ENCODE measurements around the gene WDR1. TPM values are rescaled to one million over a fixed set of nuclear protein-coding genes. Genes with fewer than 3 reads are reported as not detected.

The WDR1 gene
- total RNA-seq, 1 experiment from 2014 or later, result 383 TPM

DNA sequence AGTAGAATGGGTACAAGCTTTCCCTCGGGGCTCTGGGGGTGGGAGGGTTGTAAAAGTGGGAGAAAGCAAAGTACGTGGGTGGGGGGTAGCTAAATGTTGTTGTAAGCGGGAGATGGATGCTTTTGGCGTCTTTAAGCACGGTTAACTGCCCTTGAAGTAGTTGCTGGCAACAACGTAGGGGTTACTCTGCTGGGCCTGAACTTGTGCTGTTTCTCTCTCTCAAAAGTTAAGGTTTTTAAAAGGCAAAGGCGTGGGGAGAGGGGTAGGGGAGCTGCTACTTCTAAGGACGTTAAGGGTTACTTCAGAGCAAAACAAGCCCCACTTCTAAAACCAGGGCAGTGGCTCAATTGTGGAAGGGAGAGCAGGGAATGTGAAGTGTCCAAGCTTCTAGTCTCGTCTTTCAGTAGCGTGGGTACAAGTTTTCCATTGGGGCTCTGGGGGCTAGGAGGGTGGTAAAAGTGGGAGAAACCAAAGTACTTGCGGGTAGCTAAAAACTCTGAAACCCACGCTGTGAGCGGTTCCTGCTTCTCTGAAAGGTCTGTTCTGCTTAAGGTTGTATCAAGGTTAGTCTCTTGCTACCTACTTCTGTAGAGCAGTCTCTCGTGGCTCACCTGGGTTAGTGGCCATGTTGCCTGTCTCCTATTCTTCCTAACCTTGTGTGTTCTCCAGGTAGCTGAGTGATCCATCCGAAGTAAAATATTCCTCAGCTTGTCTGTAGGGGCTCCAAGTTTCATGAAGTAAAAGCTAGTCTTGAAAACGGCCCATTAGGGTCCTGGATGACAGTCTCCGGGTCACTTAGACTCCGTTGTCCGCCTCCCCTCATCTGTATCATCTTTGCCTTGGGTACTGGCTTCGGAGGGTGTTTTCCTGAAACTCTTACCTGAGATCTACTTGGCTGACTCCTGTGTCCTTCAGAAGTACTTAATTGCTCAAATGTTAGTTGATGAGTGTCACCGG lies 1.7 kb upstream of the WDR1 start:
- in situ Hi-C loops (cut with HindIII; ENCODE audit: low sequenced_read_pairs), result no loop called here
- no peak for DNase-seq (ENCODE audit: low spot score)

GRCh38 chr4:10117359-10118047 lies 904 bp upstream of the WDR1 start:
- in situ Hi-C loops (cut with HindIII; ENCODE audit: low sequenced_read_pairs), result no loop called here
- DNase-seq (ENCODE audit: low spot score), result no peak

DNA sequence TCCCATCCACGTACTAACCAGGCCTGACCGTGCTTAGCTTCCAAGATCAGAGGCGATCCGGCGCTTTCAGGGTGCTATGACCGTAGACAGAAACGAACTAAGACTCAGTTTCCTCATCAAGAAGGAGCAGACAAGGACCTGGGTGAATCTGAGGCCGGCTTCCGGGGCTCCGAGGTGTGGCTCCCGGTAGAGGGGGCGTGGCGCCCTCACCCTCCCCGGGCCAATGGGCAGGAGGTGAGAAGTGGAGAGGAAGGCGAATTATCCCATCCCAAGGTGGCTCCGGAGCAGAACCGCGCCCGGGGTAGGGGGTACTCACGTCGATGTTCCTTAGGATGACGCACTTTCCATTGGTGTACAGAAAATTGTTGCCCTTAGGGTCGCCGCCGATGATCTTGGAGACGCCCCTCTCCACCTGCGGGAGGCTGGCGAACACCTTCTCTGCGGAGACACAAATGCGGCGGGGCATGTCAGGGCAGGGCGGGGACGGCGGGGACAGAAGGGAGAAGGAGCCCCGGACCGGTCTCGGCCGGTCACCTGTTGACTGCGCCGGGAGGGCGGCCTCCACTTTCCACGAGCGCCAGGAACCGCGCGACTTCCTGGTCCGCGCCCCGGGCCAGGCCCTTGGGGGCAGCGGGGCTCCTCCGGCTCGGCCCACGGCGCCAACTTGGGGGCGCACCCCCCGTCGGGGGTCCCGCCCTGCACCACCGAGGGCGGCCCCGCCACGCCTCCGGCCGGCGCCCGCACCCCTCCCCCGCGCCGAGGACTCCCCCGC lies 616 bp downstream of the WDR1 start:
- peak; percentile 20 for DNase-seq (ENCODE audit: low spot score)
- in situ Hi-C loops (cut with HindIII; ENCODE audit: low sequenced_read_pairs), result no loop called here

GRCh38 chr4:10115271-10115796 lies 1.3 kb downstream of the WDR1 start:
- in situ Hi-C loops (cut with HindIII; ENCODE audit: low sequenced_read_pairs), result no loop called here
- no peak for DNase-seq (ENCODE audit: low spot score)

GRCh38 chr4:10114607-10115006 lies 2.0 kb downstream of the WDR1 start:
- in situ Hi-C loops (cut with HindIII; ENCODE audit: low sequenced_read_pairs), result no loop called here
- DNase-seq (ENCODE audit: low spot score), result no peak

DNA sequence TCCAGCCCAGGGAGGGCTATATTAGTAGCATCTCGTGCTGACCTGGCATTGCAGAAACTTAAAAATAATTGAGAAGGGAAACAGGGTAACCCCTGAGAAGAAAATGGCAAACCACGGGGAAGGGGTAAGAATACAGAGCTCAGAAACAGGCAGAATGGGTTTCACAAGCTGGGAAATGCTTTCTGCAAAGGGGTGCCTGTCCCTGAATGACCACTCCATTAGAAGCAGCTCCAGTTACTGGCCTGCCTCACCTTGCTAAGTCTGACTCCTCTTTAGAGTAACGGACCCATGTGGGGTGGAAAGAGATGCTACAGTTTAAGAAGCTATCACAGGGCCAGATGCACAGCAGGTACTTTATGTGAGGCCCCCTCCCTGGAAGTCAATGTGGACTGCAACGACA lies 2.5 kb downstream of the WDR1 start:
- no peak for DNase-seq (ENCODE audit: low spot score)

GRCh38 chr4:10113362-10114047 lies 3.1 kb downstream of the WDR1 start:
- in situ Hi-C loops (cut with HindIII; ENCODE audit: low sequenced_read_pairs), result no loop called here
- no peak for DNase-seq (ENCODE audit: low spot score)

More for the DNA sequence above, 2.5 kb downstream of the WDR1 start:
- in situ Hi-C loops (cut with HindIII; ENCODE audit: low sequenced_read_pairs), result no loop called here

DNA sequence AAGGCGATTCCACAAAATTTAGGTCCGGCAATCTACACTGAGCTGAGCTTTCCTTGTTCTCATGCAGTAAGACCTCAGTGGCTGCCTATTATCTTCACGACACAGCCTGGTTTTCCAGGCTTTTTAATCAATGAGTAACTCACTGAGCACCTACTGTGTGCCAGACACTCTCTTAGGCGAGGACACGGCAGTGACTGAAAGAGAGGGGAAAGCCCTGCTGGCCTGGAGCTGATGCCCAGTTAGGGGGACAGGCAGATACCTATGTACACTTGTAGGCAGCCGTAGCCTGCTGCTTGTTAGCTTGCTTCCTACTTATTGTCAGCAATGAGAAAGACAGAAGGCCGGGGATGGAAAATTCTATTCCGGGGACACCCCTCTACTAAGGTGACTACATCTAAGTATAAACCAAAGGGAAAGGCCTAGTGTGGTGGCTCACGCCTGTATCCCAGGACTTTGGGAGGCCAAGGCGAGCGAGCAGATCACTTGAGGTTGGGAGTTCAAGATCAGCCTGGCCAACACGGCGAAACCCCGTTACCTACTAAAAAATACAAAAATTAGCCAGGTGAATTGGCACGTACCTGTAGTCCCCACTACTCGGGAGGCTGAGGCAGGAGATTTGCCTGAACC lies 3.8 kb downstream of the WDR1 start:
- in situ Hi-C loops (cut with HindIII; ENCODE audit: low sequenced_read_pairs), result no loop called here
- DNase-seq (ENCODE audit: low spot score), result no peak

DNA sequence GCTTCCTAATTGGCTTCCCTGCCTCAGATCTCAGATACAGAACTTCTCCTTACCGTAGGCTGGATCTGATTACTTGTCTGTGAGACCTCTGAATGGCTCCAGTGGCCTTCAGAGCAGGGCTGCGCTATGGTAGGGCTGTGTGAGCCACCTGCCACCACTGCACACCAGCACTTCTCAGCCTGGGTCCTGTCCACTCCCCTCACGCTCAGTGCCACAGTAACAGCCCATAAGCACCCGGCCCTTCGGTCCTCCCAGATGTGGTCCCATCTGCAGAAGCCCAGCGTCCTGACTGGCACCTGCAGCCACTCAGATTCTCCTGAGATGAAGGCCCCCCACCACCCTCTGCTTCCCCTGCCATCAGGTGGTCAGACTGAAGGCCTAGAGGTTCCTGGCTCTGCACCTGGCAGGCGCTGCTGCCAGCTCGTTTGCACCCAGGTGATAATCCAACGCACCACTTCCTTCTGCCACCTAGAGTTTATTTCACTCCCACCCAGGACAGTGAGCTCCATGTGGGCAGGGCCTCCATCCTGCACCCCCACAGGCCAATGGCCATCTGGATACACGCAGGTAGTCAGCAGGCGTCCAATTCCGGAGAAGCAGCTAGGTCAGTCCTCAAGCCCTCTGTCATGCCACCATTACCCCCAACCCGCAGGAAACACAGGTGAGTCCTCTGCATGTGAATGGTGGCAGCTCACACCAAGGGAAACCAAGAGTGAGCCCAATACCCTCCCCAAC lies 5.4 kb downstream of the WDR1 start:
- DNase-seq (ENCODE audit: low spot score), result no peak
- in situ Hi-C loops (cut with HindIII; ENCODE audit: low sequenced_read_pairs), result no loop called here

DNA sequence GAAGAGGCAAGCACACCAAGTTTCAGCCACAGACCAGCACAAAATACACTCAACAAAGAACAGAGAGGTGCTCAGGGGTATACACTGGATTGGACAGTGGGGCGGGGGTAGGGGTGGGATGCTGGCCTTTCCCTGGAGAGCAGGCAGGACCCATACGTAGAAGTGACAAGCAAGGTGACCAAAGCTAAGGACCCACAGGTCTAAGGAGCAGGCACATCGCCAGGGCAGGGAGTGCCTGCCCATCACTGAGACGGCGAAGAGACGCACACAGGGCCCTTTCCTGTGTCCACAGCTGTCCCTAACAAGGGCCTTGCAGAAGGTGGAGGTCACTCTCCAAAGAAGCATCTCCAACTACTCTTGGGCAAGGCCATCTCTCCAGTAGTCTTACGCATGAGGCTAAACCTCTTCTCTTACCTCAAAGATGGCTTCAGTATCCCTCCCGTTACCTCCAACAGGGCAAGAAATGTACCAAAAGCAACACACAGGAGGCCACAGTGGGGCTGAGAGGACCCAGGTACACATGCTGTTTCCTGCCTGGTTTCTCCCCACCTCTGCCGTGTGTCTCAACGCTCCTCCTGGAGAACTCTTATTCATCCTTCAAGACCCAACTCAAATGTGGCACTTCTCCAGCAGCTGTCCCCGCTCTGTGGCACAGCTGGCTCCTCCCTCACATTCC lies 6.5 kb downstream of the WDR1 start:
- DNase-seq (ENCODE audit: low spot score), result no peak

DNA sequence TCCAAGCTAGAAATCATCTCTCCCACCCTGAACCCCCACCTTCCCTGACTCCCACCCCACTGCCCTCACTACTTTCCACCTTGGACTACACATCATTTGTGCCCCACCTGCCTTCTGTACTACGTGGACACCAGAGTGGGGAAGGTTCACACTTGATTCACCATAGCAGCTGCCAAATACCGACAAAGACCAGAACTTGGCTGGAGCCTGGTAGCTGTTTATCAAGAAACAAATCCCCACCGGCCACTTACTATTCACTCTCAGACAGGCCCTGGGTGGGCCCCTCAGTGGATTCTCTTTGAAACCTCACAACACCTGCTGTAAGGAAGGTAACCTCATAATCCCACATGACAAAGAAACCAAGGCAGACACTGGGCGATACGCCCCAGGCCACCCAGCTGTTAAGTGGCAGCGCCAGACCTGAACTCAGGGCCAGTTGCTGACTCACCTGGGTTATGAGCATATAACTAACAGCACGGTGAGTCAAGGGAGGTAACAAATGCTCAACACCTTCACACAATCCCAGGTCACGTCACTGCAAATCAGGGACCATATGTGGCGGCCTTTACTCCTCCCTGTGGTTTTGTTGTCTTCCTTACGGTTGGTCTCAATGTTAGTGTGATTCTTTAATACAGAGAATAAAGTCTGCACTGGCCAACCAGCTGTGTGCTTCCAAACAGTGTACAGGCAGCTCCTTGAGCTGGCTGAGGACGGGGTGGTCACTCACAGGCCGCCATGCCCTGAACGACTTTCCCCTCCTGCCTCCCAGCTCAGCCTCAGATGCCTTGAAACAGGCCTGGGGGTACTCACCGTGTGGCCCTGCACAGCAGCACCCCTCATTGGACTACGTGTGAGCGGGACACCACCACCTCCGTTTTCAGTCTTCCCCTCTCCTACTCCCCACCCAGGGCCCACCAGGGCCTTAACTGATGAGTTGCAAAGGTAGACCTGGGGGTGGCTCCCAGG lies 7.5 kb downstream of the WDR1 start:
- in situ Hi-C loops (cut with HindIII; ENCODE audit: low sequenced_read_pairs), result no loop called here
- no peak for DNase-seq (ENCODE audit: low spot score)

More for the DNA sequence above, 6.5 kb downstream of the WDR1 start:
- in situ Hi-C loops (cut with HindIII; ENCODE audit: low sequenced_read_pairs), result no loop called here

DNA sequence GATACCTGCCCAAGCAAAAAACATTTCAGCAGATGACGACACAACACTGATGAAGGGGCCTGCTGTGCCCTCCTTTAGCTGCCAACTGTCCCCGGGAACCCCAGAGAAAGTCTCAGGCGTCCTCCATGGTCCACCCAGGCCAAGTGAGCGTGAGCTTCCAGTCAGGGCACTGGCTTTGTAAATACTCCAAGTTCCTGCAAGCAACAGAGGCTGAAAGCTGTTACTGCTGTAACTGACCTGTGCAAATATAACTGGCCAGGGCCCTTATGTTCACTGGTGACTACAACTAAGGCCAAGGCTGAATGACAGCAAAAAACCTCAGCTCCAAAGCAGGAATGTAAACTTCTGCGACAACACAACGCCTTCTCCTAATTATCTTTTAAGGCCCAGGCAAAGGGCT lies 8.2 kb downstream of the WDR1 start:
- no peak for DNase-seq (ENCODE audit: low spot score)
- in situ Hi-C loops (cut with HindIII; ENCODE audit: low sequenced_read_pairs), result no loop called here

GRCh38 chr4:10107111-10108091 lies 9.2 kb downstream of the WDR1 start:
- in situ Hi-C loops (cut with HindIII; ENCODE audit: low sequenced_read_pairs), result no loop called here
- no peak for DNase-seq (ENCODE audit: low spot score)

GRCh38 chr4:10106421-10107039 lies 10.1 kb downstream of the WDR1 start:
- DNase-seq (ENCODE audit: low spot score), result no peak
- in situ Hi-C loops (cut with HindIII; ENCODE audit: low sequenced_read_pairs), result no loop called here

DNA sequence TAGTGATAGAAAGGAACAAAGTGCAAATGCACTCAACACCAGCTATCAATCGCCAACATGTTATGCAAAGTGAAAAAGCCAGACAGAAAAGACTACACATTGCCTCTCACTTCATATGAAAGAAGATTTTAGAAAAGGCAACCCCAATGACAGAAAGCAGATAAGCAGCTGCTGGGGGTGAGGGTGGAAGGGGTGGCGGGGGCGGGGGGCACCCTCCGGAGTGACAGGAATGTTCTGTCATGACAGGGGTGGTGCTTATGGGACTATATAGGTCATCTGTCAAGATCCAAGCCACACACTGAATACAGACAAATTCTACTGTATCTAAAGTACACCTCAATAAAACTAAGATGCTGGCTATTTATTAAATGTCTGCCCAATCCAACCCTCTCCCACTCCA lies 10.7 kb downstream of the WDR1 start:
- no peak for DNase-seq (ENCODE audit: low spot score)
- in situ Hi-C loops (cut with HindIII; ENCODE audit: low sequenced_read_pairs), result no loop called here
